DOHH2 (cell line): ENCODE results near the gene SUGCT.

Experiments used
- CTCF ChIP-seq: fragments of 200-600 bp; sonication (generic); IDR thresholded peaks from one replicate; pipeline ENCODE4 v1.5.1; 2014; ENCODE audit warnings: antibody characterized with exemption, mild to moderate bottlenecking, low read depth, low read length; ENCODE audit not compliant: poor library complexity, severe bottlenecking
- EZH2phosphoT487 ChIP-seq: fragments of 200-600 bp; sonication (generic); IDR thresholded peaks from 2 replicates; pipeline ENCODE4 v1.6.1; 2017; ENCODE audit warnings: borderline replicate concordance, mild to moderate bottlenecking, antibody characterized with exemption, low read length, moderate library complexity, mixed read lengths

GRCh38 chr7:40527723-40528122 lies 392.9 kb downstream of the SUGCT start:
- TF ChIP-seq CTCF (no peak), EZH2phosphoT487 (no peak)
